ENCODE results near the gene TTC28. TPM values are rescaled to one million over a fixed set of nuclear protein-coding genes. Genes with fewer than 3 reads are reported as not detected.
"Not testable (repeated sequence)": the region's sequence is repeated elsewhere in the genome, so short reads cannot be mapped to it uniquely, and the experiment has no call there.

TTC28 gene
- total and polyA plus RNA-seq, 12 donors: 2.1 to 27.7 (median 20.4) TPM

GRCh38 chr22:28563636-28564035 is 116.0 kb downstream of the TTC28 start:
- ATAC-seq: no peak
- Histone ChIP-seq H3K27me3 (no peaks in the 10 kb centered on the region), H3K36me3 (no peaks in the 10 kb centered on the region), H3K9me3 (peaks cover 0 to 3% (median 0%) of the 10 kb centered on the region in 11 donors), H3K4me1 (peaks cover 0 to 4% (median 0%) of the 10 kb centered on the region in 9 donors), H3K4me3 (no peak overlapping the region), H3K27ac (no peak overlapping the region)
- TF ChIP-seq, protein P1, sequence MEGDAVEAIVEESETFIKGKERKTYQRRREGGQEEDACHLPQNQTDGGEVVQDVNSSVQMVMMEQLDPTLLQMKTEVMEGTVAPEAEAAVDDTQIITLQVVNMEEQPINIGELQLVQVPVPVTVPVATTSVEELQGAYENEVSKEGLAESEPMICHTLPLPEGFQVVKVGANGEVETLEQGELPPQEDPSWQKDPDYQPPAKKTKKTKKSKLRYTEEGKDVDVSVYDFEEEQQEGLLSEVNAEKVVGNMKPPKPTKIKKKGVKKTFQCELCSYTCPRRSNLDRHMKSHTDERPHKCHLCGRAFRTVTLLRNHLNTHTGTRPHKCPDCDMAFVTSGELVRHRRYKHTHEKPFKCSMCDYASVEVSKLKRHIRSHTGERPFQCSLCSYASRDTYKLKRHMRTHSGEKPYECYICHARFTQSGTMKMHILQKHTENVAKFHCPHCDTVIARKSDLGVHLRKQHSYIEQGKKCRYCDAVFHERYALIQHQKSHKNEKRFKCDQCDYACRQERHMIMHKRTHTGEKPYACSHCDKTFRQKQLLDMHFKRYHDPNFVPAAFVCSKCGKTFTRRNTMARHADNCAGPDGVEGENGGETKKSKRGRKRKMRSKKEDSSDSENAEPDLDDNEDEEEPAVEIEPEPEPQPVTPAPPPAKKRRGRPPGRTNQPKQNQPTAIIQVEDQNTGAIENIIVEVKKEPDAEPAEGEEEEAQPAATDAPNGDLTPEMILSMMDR (IDR thresholded peaks at IDR 0.05): no peak
- intact Hi-C loops (cut with DNase I): no loop called here
- WGBS, 2 donors: 94 to 97% methylated on average over 2 of the region's 2 CpGs
- DNase-seq: no peak

DNA sequence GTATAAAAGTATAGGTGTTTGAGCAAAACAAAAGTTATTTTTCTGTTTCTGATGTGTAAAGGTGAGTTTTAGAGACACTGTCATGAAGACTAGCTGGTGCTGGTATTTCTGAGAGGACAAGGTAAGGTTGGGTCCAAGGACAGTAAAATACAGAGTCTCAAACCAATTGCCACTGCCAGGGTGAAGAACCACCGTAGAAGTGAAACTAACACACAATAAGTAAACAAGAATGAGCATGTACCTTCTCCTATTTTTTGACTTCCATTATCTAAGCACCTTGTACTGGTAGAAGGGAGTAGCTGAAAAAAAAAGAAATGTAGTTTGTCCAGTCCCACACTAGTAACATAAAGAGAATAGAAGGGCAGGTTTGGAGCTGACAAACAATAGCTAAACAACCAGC is 117.3 kb downstream of the TTC28 start:
- H3K36me3 ChIP-seq: no peaks in the 10 kb centered on the region
- 94 to 100% methylated on average over 1 of the region's 1 CpG for WGBS, 2 donors
- peaks cover 0 to 2% (median 0%) of the 10 kb centered on the region in 11 donors for H3K9me3 ChIP-seq
- H3K4me1 ChIP-seq: peaks cover 0 to 4% (median 0%) of the 10 kb centered on the region in 9 donors
- no peak for ATAC-seq
- TF ChIP-seq, protein P1 (IDR thresholded peaks at IDR 0.05): no peak
- H3K27ac ChIP-seq: no peak overlapping the region
- no peak overlapping the region for H3K4me3 ChIP-seq
- DNase-seq: no peak
- no peaks in the 10 kb centered on the region for H3K27me3 ChIP-seq
- intact Hi-C loops (cut with DNase I): no loop called here

DNA sequence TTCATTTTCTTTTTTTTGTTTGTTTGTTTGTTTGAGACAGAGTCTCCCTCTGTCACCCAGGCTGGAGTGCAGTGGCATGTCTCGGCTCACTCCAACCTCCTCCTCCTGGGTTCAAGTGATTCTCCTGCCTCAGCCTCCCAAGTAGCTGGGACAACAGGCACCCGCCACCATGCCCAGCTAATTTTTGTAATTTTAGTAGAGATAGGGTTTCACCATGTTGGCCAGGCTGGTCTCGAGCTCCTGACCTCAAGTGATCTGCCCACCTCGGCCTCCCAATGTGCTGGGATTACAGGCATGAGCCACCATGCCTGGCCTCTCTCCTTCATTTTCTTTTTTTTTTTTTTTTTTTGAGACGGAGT is 118.9 kb downstream of the TTC28 start:
- H3K27ac ChIP-seq; H3K36me3 ChIP-seq; ATAC-seq; H3K27me3 ChIP-seq; H3K4me3 ChIP-seq; H3K4me1 ChIP-seq; DNase-seq; intact Hi-C loops (cut with DNase I): not testable (repeated sequence)
- 96 to 98% methylated on average over 4 to 5 of the region's 5 CpGs for WGBS, 2 donors
- peaks cover 0 to 13% (median 0%) of the 10 kb centered on the region in 11 donors for H3K9me3 ChIP-seq

DNA sequence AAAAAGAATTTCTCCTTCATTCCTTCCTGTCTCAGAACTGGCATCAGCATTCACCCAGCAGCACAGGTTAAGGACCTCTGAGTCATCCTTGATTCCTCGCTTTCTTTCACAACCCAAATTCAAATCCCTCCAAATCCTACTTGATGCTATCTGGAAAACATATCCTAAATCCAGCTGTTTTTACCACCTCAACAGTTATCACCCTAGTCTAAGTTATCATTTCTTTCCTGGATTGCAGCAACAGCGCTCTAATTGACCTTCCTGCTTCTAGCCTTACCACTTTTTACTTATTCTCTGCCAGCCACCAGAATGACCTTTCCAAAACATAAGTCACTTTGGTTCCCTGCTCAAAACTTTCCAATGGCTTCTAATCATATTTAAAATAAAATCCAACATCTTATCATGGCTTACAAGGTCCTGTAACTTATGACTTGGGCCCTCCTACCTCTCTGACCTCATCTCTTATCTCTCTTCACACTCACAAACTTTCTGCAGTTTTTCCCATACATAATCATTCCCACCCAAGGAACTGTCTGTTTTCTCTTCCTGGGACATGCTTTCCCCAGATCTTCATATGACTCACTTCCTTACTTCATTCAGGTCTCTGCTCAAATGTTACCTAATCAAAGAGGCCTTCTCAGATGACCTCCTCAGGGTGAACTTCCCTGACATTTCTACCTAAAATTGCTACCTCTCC is 119.4 kb downstream of the TTC28 start:
- Histone ChIP-seq H3K9me3 (peaks cover 0 to 13% (median 0%) of the 10 kb centered on the region in 11 donors), H3K27me3 (no peaks in the 10 kb centered on the region), H3K27ac (no peak overlapping the region), H3K36me3 (no peaks in the 10 kb centered on the region), H3K4me1 (peaks cover 0 to 3% (median 0%) of the 10 kb centered on the region in 9 donors), H3K4me3 (no peak overlapping the region)
- ATAC-seq: peak in 1 of 8 donors; percentile 51
- TF ChIP-seq, protein P1 (IDR thresholded peaks at IDR 0.05): no peak
- DNase-seq: no peak
- 94 to 95% methylated on average over 2 of the region's 2 CpGs for WGBS, 2 donors
- intact Hi-C loops (cut with DNase I): no loop called here

DNA sequence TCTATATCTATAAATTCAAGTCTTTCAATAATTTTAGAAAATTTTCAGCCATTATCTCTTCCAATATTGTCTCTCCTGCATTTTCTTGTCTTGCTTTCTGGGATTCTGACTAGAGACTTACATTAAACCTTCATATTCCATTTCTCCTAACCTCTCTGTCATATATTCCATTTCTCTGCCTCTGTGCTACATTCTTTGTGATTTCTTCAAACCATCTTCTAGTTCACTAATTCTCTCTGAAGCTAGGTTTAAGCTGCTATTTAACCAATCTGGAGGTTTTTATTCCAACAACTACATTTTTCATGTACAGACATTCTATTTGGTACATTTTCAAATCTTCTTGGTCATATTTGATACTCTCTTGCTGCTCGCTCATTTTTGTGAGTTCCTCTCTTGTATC is 122.5 kb downstream of the TTC28 start:
- no peak overlapping the region for H3K27ac ChIP-seq
- H3K9me3 ChIP-seq: peaks cover 0 to 13% (median 0%) of the 10 kb centered on the region in 11 donors
- intact Hi-C loops (cut with DNase I): no loop called here
- TF ChIP-seq, protein P1 (IDR thresholded peaks at IDR 0.05): no peak
- H3K36me3 ChIP-seq: no peaks in the 10 kb centered on the region
- H3K4me3 ChIP-seq: no peak overlapping the region
- H3K4me1 ChIP-seq: no peaks in the 10 kb centered on the region
- no peaks in the 10 kb centered on the region for H3K27me3 ChIP-seq
- ATAC-seq: no peak
- WGBS, 2 donors: 98 to 100% methylated on average over 1 of the region's 1 CpG
- DNase-seq: no peak

DNA sequence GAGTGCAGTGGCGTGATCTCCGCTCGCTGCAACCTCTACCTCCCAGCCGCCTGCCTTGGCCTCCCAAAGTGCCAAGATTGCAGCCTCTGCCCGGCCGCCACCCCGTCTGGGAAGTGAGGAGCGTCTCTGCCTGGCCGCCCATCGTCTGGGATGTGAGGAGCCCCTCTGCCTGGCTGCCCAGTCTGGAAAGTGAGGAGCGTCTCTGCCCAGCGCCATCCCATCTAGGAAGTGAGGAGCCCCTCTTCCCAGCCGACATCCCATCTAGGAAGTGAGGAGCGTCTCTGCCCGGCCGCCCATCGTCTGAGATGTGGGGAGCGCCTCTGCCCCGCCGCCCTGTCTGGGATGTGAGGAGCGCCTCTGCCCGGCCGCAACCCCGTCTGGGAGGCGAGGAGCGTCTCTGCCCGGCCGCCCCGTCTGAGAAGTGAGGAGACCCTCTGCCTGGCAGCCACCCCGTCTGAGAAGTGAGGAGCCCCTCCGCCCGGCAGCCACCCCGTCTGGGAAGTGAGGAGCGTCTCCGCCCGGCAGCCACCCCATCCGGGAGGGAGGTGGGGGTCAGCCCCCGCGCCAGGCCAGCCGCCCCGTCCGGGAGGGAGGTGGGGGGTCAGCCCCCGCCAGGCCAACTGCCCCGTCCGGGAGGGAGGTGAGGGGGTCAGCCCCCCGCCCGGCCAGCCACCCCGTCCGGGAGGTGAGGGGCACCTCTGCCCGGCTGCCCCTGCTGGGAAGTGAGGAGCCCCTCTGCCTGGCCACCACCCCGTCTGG is 126.4 kb downstream of the TTC28 start:
- 98 to 99% methylated on average over 34 to 48 of the region's 51 CpGs for WGBS, 2 donors
- H3K27me3 ChIP-seq; intact Hi-C loops (cut with DNase I); DNase-seq; ATAC-seq; H3K36me3 ChIP-seq; H3K27ac ChIP-seq; H3K4me1 ChIP-seq; H3K4me3 ChIP-seq: not testable (repeated sequence)
- peaks cover 0 to 13% (median 0%) of the 10 kb centered on the region in 11 donors for H3K9me3 ChIP-seq
